Stimulated activated CD8-positive, alpha-beta memory T cell treated with anti-CD3 and anti-CD28 coated beads, Interleukin-12 subunit alpha, Interleukin-12 subunit beta, amount 100 ng/mL, for 4 hours (primary cell): ENCODE measurements around the gene ZBTB18.
"Not testable (repeated sequence)": the region's sequence is repeated elsewhere in the genome, so short reads cannot be mapped to it uniquely, and the experiment has no call there.

Experiments used
- DNase-seq: peaks from one replicate; pipeline ENCODE4 v3.0.0-alpha.2; 2020; ENCODE audit warnings: low read depth

ZBTB18 gene

GRCh38 chr1:244050835-244051444, at the start of gene ZBTB18:
Gene ZBTB18, plus strand, starts transcription at chr1:244051283. Its CDS starts 149 bp downstream, at chr1:244051432.
- DNase-seq: no peak

GRCh38 chr1:244002721-244003120, 48.4 kb upstream of the ZBTB18 start:
- DNase-seq: no peak

- no peak for DNase-seq
Observed at GRCh38 chr1:244005455-244005854, 45.6 kb upstream of the ZBTB18 start.

- DNase-seq: no peak
Observed at GRCh38 chr1:244006381-244006901, 44.6 kb upstream of the ZBTB18 start.

- DNase-seq: no peak
Observed at GRCh38 chr1:244006961-244007360, 44.1 kb upstream of the ZBTB18 start.

GRCh38 chr1:244010191-244010590, 40.9 kb upstream of the ZBTB18 start:
- no peak for DNase-seq

GRCh38 chr1:244010703-244011123, 40.4 kb upstream of the ZBTB18 start:
- DNase-seq: no peak

- DNase-seq: no peak
Observed at GRCh38 chr1:244011271-244011670, 39.8 kb upstream of the ZBTB18 start.

- DNase-seq: no peak
Observed at GRCh38 chr1:244011786-244012185, 39.3 kb upstream of the ZBTB18 start.

- no peak for DNase-seq
Observed at GRCh38 chr1:244012202-244012601, 38.9 kb upstream of the ZBTB18 start.

- no peak for DNase-seq
Observed at GRCh38 chr1:244013100-244013499, 38.0 kb upstream of the ZBTB18 start.

GRCh38 chr1:244014862-244015261, 36.2 kb upstream of the ZBTB18 start:
- not testable (repeated sequence) for DNase-seq

GRCh38 chr1:244019982-244020485, 31.0 kb upstream of the ZBTB18 start:
- no peak for DNase-seq

- DNase-seq: no peak
Observed at GRCh38 chr1:244021427-244021826, 29.7 kb upstream of the ZBTB18 start.

GRCh38 chr1:244022311-244022710, 28.8 kb upstream of the ZBTB18 start:
- no peak for DNase-seq

- DNase-seq: no peak
Observed at GRCh38 chr1:244022864-244023440, 28.1 kb upstream of the ZBTB18 start.

- DNase-seq: no peak
Observed at GRCh38 chr1:244027491-244028145, 23.5 kb upstream of the ZBTB18 start.

GRCh38 chr1:244028701-244029100, 22.4 kb upstream of the ZBTB18 start:
- no peak for DNase-seq

GRCh38 chr1:244029124-244029523, 22.0 kb upstream of the ZBTB18 start:
- DNase-seq: no peak

- DNase-seq: no peak
Observed at GRCh38 chr1:244030481-244031040, 20.5 kb upstream of the ZBTB18 start.

- no peak for DNase-seq
Observed at GRCh38 chr1:244035358-244035757, 15.7 kb upstream of the ZBTB18 start.

GRCh38 chr1:244037252-244037651, 13.8 kb upstream of the ZBTB18 start:
- no peak for DNase-seq
